HCT116 (cell line): ENCODE measurements around the gene CDC42BPA. TPM values are rescaled to one million over a fixed set of nuclear protein-coding genes. Genes with fewer than 3 reads are reported as not detected.

ENCODE experiments used
- ATAC-seq: fragments of 200-7000 bp; cut with Tn5 transposase; 2 replicates; pipeline ENCODE4 v1.9.1; 2020; ENCODE audit warnings: mild to moderate bottlenecking, moderate library complexity
- BruUV-seq: library from RNA; stranded (reverse); fragments of 400-500 nt; replicated peaks from 2 replicates; lab custom pipeline; 2021; lab: Mats Ljungman, UMichigan
- CTCF ChIA-PET: fragments of 300-600 bp; sonication (Branson Sonifier 250); formaldehyde crosslinking; loops from one replicate; lab custom pipeline; 2021; ENCODE audit warnings: antibody characterized with exemption; lab: Charles Lee
- POLR2A ChIA-PET: fragments of 300-600, 350-600 bp; sonication (Branson Sonifier 250); formaldehyde crosslinking; loops from one replicate; lab custom pipeline; 2021; ENCODE audit warnings: antibody characterized with exemption; lab: Charles Lee
- RAD21 ChIA-PET, 2 experiments: fragments of 300-600 bp; sonication (Branson Sonifier 250); formaldehyde crosslinking; loops; one replicate each; lab custom pipeline; 2023; ENCODE audit warnings: low total read pairs in 2 of 2; ENCODE audit not compliant: uncharacterized antibody in 2 of 2, unreplicated experiment in 2 of 2, low non-redundant PET in 1 of 2; lab: Charles Lee
- DNase-seq: peaks from one replicate; pipeline ENCODE4 v3.0.0-alpha.2; 2010; ENCODE audit warnings: low read depth, low spot score
- H2AFZ ChIP-seq: fragments of 200-600 bp; shearing (Covaris generic), sonication (generic); 2 replicates; pipeline ENCODE4 v1.6.1; 2017; ENCODE audit warnings: low read depth, mixed run types, mixed read lengths, antibody characterized with exemption, low read length; ENCODE audit not compliant: poor library complexity, severe bottlenecking
- H3K27ac ChIP-seq: 2 replicates; pipeline ENCODE4 v1.5.1; 2012; ENCODE audit warnings: low read depth, low read length
- H3K27me3 ChIP-seq: fragments of 200-600 bp; sonication (generic); 2 replicates; pipeline ENCODE4 v1.6.1; 2016; ENCODE audit warnings: mixed run types, low read length, mixed read lengths; ENCODE audit not compliant: insufficient read depth
- H3K36me3 ChIP-seq, 2 experiments: fragments of 200-500 bp in 1 of 2; fragments of 200-600 bp in 1 of 2; sonication (Bioruptor generic) in 1 of 2; sonication (generic) in 1 of 2; 2 replicates each; pipeline versions ENCODE4 v1.5.1 to v1.6.1; 2014 to 2016; ENCODE audit warnings: low read length in 2 of 2, inconsistent platforms in 1 of 2, mixed read lengths in 1 of 2, mixed run types in 1 of 2; ENCODE audit not compliant: insufficient read depth in 2 of 2, control insufficient read depth in 1 of 2
- H3K4me1 ChIP-seq, 2 experiments: fragments of 200-600 bp in 1 of 2; sonication (generic) in 1 of 2; 2 replicates each; pipeline versions ENCODE4 v1.5.1 to v1.6.1; 2012 to 2017; ENCODE audit warnings: low read length in 2 of 2, inconsistent platforms in 1 of 2, mild to moderate bottlenecking in 1 of 2, mixed read lengths in 1 of 2, mixed run types in 1 of 2, moderate library complexity in 1 of 2; ENCODE audit not compliant: insufficient read depth in 2 of 2, control insufficient read depth in 1 of 2
- H3K4me2 ChIP-seq: fragments of 200-600 bp; sonication (generic); 2 replicates; pipeline ENCODE4 v1.6.1; 2017; ENCODE audit warnings: mixed run types, low read length, mixed read lengths
- H3K4me3 ChIP-seq, 2 experiments: fragments of 200-600 bp in 1 of 2; sonication (generic) in 1 of 2; replicated peaks in 1 of 2; 2 replicates each; pipeline ENCODE4 v1.5.1; 2011 to 2016; ENCODE audit warnings: low read length in 2 of 2, control low read depth in 1 of 2, low read depth in 1 of 2, mild to moderate bottlenecking in 1 of 2, mixed read lengths in 1 of 2, mixed run types in 1 of 2
- H3K79me2 ChIP-seq: fragments of 200-600 bp; sonication (generic); 2 replicates; pipeline ENCODE4 v1.6.1; 2017; ENCODE audit warnings: mild to moderate bottlenecking, mixed run types, low read length, moderate library complexity, mixed read lengths; ENCODE audit not compliant: insufficient read depth
- H3K9ac ChIP-seq: fragments of 200-600 bp; sonication (generic); 2 replicates; pipeline ENCODE4 v1.6.1; 2016; ENCODE audit warnings: low read length, mixed read lengths
- H3K9me2 ChIP-seq: fragments of 200-600 bp; sonication (generic), shearing (Covaris generic); 2 replicates; pipeline ENCODE4 v1.6.1; 2017; ENCODE audit warnings: mixed run types, mild to moderate bottlenecking, moderate library complexity; ENCODE audit not compliant: insufficient read depth
- H3K9me3 ChIP-seq, 2 experiments: fragments of 200-500 bp in 1 of 2; fragments of 200-600 bp in 1 of 2; sonication (Bioruptor generic) in 1 of 2; sonication (generic) in 1 of 2; 2 replicates each; pipeline ENCODE4 v1.6.1; 2014 to 2017; ENCODE audit warnings: low read length in 2 of 2, mixed read lengths in 2 of 2, inconsistent platforms in 1 of 2, low read depth in 1 of 2, mild to moderate bottlenecking in 1 of 2, mixed run types in 1 of 2, moderate library complexity in 1 of 2; ENCODE audit not compliant: control insufficient read depth in 1 of 2, insufficient read depth in 1 of 2
- H4K20me1 ChIP-seq: fragments of 200-600 bp; sonication (generic), shearing (Covaris generic); 2 replicates; pipeline ENCODE4 v1.6.1; 2017; ENCODE audit warnings: mixed run types, mild to moderate bottlenecking, moderate library complexity; ENCODE audit not compliant: insufficient read depth
- EZH2phosphoT487 ChIP-seq: fragments of 200-600 bp; IDR thresholded peaks from 2 replicates; pipeline ENCODE4 v1.6.1; 2018; ENCODE audit warnings: antibody characterized with exemption, borderline replicate concordance
- JUND ChIP-seq: IDR thresholded peaks from 2 replicates; pipeline ENCODE4 v1.6.1; 2012
- POLR2A ChIP-seq: IDR thresholded peaks from 2 replicates; pipeline ENCODE4 v1.7.0; 2011; ENCODE audit warnings: borderline replicate concordance; ENCODE audit not compliant: insufficient read depth, insufficient read length; ENCODE audit errors: extremely low read depth
- POLR2AphosphoS5 ChIP-seq: IDR thresholded peaks from 2 replicates; pipeline ENCODE4 v1.6.1; 2011; ENCODE audit warnings: mild to moderate bottlenecking, low read depth, low read length, moderate library complexity
- SP1 ChIP-seq: IDR thresholded peaks from 2 replicates; pipeline ENCODE4 v1.6.1; 2012; ENCODE audit warnings: low read depth
- YY1 ChIP-seq: IDR thresholded peaks from 2 replicates; pipeline ENCODE4 v1.6.1; 2011; ENCODE audit warnings: low read length, low read depth, moderate library complexity, mild to moderate bottlenecking; ENCODE audit not compliant: insufficient replicate concordance; ENCODE audit errors: extremely low read depth
- ZFX ChIP-seq: fragments of 450-650 bp; IDR thresholded peaks from 2 replicates; pipeline ENCODE4 v1.6.1; 2017
- ZNF274 ChIP-seq: fragments of 200-500 bp; sonication (Bioruptor generic); IDR thresholded peaks from 2 replicates; pipeline ENCODE4 v1.6.1; 2014; ENCODE audit warnings: mild to moderate bottlenecking, low read depth, low read length, inconsistent platforms
- intact Hi-C: fragments of 100-400 bp; cut with micrococcal nuclease; formaldehyde crosslinking; loops from 2 replicates; pipeline ENCODE4 v1.10.0; 2022
- total RNA-seq: library from RNA; stranded (reverse); gene quantifications from one replicate; pipeline ENCODE4 v1.2.1, GENCODE V29; 2021; ENCODE audit not compliant: unreplicated experiment
- TF ChIP-seq, protein P1 (sequence below): IDR thresholded peaks from 2 replicates; pipeline ENCODE4 v1.6.1; 2012
- TF ChIP-seq, protein P2 (sequence below): IDR thresholded peaks from 2 replicates; pipeline ENCODE4 v1.6.1; 2012; ENCODE audit warnings: low read depth
- TF ChIP-seq, protein P3 (sequence below): IDR thresholded peaks from 2 replicates; pipeline ENCODE4 v1.6.1; 2011; ENCODE audit warnings: mild to moderate bottlenecking, low read length, moderate library complexity; ENCODE audit not compliant: insufficient replicate concordance; ENCODE audit errors: extremely low read depth

The CDC42BPA gene
- total RNA-seq, 1 experiment from 2014 or later: 44.0 TPM

DNA sequence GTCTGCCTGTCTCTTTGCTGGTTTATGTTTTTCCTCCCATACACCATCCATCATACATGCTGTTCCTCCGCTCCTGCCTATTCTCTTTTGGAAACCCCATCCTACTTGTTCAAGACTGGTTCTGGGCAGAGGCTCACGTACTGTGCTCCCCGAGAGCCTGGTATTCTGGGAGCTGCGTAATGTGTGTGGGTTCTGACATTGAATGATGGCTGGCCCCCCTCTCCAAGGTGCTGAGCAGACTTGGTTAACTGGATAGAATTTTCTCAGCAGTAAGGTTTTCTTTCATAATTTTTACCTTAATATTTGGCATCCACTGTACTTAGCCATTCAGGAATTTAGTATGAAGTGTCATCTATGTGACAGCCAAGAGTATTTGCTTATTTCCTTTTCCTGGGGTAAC is 351.6 kb downstream of the CDC42BPA start:
- Histone ChIP-seq H3K4me2 (no peak overlapping the region), H3K36me3 (0 out of 4 replicates have a peak, but pooled peaks cover 0 to 2% of the 10 kb centered on the region in 2 experiments), H4K20me1 (no peaks in the 10 kb centered on the region), H3K4me3 (no peak overlapping the region), H3K9me2 (no peaks in the 10 kb centered on the region), H2AFZ (no peak overlapping the region), H3K9ac (no peak overlapping the region), H3K4me1 (no peaks in the 10 kb centered on the region), H3K27me3 (no peaks in the 10 kb centered on the region), H3K79me2 (no peaks in the 10 kb centered on the region)
- ATAC-seq: no peak
- ChIA-PET RAD21 (no interaction called here), POLR2A (no interaction called here), CTCF (no interaction called here)
- DNase-seq: no peak
- no TSS peak for BruUV-seq
- intact Hi-C loops: no loop called here
- TF ChIP-seq YY1: no peak
- TF ChIP-seq, protein P1, sequence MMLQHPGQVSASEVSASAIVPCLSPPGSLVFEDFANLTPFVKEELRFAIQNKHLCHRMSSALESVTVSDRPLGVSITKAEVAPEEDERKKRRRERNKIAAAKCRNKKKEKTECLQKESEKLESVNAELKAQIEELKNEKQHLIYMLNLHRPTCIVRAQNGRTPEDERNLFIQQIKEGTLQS: no peak
- TF ChIP-seq POLR2A: no peak
- TF ChIP-seq ZFX: no peak
- no peak for TF ChIP-seq SP1
- TF ChIP-seq, all 23 proteins: peak for 0
- H3K9me3 ChIP-seq: no peaks in the 10 kb centered on the region
- no peak overlapping the region for H3K27ac ChIP-seq

DNA sequence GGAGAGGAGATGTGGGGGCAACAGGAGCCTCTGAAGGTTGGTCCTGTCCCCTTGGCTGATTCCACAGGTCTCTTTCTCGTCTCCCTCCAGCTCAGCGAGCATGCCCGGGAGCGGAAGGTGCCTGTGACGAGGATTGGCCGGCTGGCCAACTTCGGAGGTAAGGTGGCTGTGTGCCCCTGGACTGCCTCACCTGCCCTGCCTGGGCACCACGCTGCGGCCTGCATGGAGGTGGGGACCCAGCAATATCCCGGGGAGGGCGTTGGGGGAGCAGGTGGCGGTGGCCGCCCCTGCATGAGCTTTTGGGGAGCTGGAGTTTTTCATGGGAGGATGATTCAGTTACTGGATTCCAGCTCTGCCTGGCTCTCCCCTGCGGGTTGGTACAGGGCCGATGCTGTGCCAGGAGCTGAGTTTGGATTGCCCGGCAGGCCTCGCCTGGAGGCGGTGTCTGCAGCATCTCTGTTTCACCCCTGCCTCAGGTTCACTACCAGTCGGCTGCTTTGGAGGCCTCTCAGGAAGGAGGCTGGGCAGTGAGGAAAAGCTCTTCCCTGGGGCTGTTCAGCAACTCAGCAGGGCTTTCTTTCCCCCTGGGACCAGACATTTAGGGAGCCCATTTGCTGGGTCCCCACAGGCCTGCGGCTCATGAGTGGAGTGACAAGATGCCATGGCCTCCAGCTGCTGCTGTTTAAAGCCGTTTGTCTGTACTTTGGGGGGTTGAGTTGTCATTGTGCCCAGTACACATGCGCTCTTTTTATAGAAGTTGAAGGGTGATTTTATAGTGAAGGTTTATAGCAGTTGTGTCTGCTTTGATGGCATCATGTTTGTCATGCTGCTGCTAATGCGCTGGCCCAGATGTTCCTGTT is 352.5 kb downstream of the CDC42BPA start:
- ChIA-PET CTCF (no interaction called here), POLR2A (no interaction called here), RAD21 (no interaction called here)
- Histone ChIP-seq H3K4me3 (no peak overlapping the region), H3K27me3 (no peaks in the 10 kb centered on the region), H3K9ac (no peak overlapping the region), H3K27ac (no peak overlapping the region), H4K20me1 (no peaks in the 10 kb centered on the region), H3K9me2 (no peaks in the 10 kb centered on the region), H2AFZ (no peak overlapping the region), H3K36me3 (no peaks in the 10 kb centered on the region), H3K4me1 (no peaks in the 10 kb centered on the region), H3K9me3 (no peaks in the 10 kb centered on the region), H3K79me2 (no peaks in the 10 kb centered on the region), H3K4me2 (no peak overlapping the region)
- ATAC-seq (no peak), DNase-seq (no peak)
- no TSS peak for BruUV-seq
- intact Hi-C loops: no loop called here
- TF ChIP-seq ZFX (no peak), POLR2A (no peak), SP1 (no peak), YY1 (no peak), ZNF274 (no peak), JUND (no peak), EZH2phosphoT487 (no peak), POLR2AphosphoS5 (no peak)
- TF ChIP-seq, protein P2, sequence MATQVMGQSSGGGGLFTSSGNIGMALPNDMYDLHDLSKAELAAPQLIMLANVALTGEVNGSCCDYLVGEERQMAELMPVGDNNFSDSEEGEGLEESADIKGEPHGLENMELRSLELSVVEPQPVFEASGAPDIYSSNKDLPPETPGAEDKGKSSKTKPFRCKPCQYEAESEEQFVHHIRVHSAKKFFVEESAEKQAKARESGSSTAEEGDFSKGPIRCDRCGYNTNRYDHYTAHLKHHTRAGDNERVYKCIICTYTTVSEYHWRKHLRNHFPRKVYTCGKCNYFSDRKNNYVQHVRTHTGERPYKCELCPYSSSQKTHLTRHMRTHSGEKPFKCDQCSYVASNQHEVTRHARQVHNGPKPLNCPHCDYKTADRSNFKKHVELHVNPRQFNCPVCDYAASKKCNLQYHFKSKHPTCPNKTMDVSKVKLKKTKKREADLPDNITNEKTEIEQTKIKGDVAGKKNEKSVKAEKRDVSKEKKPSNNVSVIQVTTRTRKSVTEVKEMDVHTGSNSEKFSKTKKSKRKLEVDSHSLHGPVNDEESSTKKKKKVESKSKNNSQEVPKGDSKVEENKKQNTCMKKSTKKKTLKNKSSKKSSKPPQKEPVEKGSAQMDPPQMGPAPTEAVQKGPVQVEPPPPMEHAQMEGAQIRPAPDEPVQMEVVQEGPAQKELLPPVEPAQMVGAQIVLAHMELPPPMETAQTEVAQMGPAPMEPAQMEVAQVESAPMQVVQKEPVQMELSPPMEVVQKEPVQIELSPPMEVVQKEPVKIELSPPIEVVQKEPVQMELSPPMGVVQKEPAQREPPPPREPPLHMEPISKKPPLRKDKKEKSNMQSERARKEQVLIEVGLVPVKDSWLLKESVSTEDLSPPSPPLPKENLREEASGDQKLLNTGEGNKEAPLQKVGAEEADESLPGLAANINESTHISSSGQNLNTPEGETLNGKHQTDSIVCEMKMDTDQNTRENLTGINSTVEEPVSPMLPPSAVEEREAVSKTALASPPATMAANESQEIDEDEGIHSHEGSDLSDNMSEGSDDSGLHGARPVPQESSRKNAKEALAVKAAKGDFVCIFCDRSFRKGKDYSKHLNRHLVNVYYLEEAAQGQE: no peak
- TF ChIP-seq, protein P3, sequence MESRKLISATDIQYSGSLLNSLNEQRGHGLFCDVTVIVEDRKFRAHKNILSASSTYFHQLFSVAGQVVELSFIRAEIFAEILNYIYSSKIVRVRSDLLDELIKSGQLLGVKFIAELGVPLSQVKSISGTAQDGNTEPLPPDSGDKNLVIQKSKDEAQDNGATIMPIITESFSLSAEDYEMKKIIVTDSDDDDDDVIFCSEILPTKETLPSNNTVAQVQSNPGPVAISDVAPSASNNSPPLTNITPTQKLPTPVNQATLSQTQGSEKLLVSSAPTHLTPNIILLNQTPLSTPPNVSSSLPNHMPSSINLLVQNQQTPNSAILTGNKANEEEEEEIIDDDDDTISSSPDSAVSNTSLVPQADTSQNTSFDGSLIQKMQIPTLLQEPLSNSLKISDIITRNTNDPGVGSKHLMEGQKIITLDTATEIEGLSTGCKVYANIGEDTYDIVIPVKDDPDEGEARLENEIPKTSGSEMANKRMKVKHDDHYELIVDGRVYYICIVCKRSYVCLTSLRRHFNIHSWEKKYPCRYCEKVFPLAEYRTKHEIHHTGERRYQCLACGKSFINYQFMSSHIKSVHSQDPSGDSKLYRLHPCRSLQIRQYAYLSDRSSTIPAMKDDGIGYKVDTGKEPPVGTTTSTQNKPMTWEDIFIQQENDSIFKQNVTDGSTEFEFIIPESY: no peak
- TF ChIP-seq, protein P1: no peak
